ENCODE measurements around the gene TRMT2A.

TRMT2A gene

GRCh38 chr22:20149257-20150250 lies 32.5 kb upstream of the TRMT2A start:
- no peak for DNase-seq

DNA sequence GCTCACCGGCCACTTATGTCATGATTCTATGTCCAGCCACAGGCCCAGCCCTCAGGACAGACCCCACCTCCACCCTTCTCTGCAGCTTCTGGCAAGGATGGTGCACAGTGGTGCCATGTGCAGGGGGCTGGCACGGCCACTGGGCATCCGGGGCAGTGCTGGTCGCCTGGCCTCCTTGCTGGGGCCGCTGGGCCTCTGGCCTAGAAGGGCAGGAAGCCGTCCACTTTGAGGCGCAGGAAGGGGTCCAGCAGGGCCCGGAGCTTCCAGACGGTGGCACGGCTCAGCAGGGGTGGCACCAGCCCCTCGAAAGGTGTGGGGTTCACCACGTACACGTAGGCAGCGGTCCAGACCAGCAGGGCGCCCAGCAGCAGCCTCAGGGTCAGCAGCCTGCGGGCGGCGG lies 31.4 kb upstream of the TRMT2A start:
- no peak for DNase-seq

DNA sequence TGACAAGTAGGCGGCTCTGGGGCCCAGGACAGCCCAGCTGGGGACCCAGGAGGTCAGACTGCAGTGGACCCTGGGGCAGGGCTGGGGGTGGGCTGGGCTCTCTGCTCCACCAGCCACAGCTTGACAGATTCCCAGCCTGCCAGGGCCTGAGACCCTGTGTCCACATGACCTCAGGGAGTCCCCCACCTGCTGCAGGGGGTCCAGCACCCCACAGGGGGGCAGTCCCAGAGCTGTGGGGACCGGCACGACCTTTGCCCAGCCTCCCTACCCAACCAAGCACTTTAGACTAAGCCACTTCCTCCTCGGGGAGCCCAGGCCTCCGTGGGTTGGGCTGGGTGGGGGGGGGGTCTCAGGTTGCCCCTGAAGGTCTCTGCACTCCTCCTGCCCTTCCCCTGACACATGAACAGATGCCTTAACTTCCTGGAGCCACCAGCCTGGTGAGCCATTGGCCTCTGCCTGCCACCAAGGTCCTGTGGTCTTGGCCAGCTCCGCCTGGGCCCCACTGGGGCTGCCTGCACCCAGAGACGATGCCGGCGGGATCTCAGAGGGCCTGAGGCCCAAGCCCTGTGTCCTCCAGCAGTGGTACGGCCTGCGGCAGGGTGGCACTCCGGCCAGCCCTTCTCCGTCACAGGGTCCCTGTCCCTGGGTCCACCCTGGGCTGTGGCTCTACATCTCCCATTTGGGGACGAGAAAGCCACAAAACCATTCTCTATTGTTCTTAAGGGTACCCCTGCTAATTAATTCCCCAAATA lies 30.4 kb upstream of the TRMT2A start:
- no peak for DNase-seq

DNA sequence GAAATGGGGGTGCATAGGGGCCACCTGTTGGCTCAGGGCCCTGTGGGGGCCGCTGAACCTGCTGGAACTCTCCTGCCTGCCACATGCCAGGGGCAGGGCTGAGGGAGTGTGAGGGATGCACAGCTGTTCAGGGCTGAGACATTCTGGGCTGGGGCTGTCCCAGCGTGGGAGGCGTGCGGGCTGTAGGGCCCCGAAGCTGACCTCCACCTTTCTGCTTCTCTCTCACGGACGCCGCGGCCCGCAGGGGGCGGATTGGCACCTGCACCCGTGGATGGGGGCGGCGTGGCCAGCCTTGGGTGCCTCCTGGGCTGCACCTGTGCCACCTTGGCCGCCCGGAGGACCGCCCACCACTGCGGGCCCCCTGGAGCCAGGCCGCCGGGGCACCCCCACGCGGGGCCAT lies 29.8 kb upstream of the TRMT2A start:
- DNase-seq: no peak

DNA sequence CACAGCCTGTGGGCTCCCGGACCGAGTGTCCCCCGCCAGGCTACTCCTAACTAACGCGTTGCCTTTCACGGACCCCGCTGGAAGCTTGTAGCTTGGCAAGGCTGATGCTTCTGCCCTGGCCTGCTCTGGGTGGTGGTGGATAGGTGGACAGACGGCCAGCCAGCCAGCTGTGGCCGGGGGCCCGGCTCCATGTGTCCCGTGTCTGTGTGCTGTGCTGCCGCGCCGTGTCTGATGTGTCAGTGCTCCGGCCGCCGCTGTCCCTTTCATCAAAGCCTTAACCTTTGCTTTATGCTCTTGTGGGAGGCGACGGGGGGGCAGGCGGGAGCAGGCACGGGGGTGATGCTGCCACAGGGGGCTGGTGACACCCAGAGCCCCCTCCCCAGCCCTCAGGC lies 28.8 kb upstream of the TRMT2A start:
- DNase-seq: no peak

GRCh38 chr22:20145206-20145831 lies 28.3 kb upstream of the TRMT2A start:
- DNase-seq: no peak

- peak in 1 of 3 donors; percentile 27 for DNase-seq
Observed at GRCh38 chr22:20143883-20144665, 27.0 kb upstream of the TRMT2A start.

GRCh38 chr22:20142711-20143621 lies 25.9 kb upstream of the TRMT2A start:
- no peak for DNase-seq

- DNase-seq: no peak
Observed at GRCh38 chr22:20141186-20142077, 24.4 kb upstream of the TRMT2A start.

DNA sequence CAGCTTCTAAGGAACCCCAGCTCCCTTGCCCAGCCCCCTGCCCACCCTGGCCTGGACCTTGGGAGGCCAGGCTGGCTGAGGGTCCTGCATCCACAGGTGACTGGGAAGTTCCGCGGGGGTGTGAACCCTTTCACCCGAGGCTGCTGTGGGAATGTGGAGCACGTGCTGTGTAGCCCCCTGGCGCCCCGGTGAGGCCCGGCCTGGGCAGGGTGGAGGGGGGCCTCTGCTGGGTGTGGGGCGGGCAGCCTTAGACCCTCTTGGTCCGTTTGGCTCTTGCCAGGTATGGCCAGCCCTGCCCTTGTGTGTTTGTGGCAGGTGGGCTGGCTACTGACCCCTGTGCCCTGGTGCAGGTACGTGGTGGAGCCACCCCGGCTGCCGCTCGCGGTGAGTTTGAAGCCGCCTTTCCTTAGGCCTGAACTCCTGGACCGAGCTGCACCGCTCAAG lies 23.5 kb upstream of the TRMT2A start:
- no peak for DNase-seq

DNA sequence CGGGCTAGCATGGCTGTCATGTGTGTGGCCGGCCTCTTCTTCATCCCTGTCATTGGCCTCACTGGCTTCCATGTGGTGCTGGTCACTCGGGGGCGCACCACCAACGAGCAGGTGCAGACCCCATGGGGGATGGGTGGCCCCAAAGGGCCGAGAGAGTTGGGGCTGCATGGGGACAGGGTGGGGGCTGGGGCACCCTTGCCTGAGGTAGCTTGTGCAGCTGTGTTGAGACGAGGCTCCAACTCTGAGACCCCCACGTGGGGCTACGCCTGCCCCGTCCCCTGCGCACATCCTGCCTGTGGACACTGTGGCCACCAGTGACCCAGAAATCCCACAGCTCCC lies 23.1 kb upstream of the TRMT2A start:
- no peak for DNase-seq

DNA sequence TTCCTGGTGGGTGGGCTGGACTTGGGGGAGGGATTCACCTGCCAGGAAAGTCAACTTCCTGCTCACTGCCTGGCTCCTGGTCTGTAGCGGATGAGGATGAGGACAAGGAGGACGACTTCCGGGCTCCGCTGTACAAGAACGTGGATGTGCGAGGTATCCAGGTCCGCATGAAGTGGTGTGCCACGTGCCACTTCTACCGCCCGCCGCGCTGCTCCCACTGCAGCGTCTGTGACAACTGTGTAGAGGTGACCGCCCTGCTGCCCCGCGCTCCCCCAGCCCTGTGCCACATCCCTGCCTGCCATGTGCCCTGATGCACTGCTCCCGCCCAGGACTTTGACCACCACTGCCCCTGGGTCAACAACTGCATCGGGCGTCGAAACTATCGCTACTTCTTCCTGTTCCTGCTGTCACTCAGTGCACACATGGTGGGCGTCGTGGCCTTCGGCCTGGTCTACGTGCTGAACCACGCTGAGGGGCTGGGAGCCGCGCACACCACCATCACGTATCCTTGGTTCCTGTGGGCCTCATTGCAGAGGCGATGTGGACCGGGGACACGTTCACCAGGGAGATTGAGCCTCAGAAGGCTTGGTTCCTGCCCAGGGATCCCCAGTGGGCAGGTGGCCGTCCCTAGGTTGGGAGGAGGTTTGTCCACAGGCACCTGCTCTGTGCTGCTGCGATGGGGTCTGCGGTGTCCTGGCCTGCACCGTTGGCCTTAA lies 22.5 kb upstream of the TRMT2A start:
- DNase-seq: no peak

GRCh38 chr22:20138868-20139267 lies 21.8 kb upstream of the TRMT2A start:
- DNase-seq: no peak

DNA sequence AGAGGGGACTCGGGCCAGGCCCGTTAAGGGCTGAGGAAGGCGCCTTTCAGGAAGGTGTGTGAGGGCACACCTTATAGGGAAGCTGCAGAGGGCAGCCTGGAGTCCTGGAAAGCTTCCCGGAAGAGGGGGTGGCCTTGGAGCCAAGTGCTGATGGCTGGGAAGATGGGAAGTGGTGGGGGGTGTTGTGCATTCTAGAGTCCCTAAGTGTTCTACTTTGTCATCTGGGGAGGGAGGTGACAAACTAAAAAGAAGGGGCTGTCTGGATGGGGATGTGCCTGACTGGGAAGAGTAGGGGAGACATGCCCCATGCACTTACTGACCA lies 21.4 kb upstream of the TRMT2A start:
- DNase-seq: no peak

DNA sequence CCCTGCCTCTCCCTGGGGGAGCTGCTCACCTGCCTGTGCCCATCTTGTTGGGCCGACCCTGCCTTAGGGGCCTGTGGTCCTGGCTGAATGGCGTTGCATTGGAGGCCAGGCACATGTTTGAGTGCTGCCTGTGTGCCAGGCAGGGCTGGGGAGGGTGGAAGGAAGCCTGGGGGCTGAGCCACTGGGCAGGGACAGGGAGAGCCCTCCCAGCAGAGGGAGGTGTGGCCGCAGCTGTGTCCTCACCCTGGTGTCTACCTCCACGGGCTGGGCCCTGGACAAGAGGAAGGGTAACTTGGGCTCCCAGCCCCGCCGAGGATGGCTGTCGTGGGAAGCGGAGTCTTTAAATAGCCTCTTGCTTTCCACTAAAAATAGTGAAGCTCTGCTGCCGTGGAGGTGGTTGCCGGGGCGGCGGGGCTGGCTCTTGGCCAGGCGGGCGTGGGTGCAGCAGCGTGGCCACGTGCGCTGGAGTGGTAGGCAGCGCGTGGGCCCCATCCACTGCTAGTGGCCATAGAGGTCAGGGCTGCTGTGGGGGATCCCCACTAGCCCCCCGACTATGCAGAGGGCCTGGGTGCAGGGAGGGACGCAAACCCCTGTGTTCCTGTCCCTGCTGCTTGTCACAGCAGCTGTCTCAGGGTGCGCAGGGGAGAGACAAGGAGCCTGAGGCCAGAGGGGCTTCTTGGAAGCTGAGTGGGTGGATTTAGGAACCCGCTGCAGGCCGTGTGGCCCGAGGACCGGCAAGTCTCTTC lies 20.8 kb upstream of the TRMT2A start:
- peak; percentile 21 to 33 (median 29) for DNase-seq

DNA sequence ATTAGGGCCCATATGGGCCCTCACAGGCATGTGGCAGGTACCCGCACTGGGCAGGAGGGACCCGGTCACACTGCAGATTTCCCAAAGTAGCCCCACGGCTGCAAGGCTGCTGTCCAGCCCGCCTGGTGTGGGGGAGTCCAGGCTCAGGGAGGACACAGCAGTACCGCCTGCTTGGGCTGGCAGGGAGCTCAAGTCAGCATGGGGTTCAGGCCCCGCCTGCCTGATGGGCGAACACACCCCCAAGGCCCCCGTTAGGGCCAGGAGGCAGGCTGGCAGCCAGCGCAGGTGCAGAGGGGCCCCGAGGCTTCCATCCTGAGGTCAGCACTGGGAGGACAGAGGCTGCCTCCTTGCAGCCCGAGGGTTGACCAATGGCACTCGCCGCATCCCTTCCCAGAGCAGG lies 20.1 kb upstream of the TRMT2A start:
- DNase-seq: no peak

GRCh38 chr22:20136603-20136873 lies 19.5 kb upstream of the TRMT2A start:
- DNase-seq: no peak

- no peak for DNase-seq
Observed at GRCh38 chr22:20135806-20136602, 19.0 kb upstream of the TRMT2A start.

GRCh38 chr22:20135265-20135664 lies 18.2 kb upstream of the TRMT2A start:
- no peak for DNase-seq

Data from suppressor macrophage treated with lipopolysaccharide for 1 hour (primary cell).